ENCODE measurements around the gene AGAP1. TPM values are rescaled to one million over a fixed set of nuclear protein-coding genes. Genes with fewer than 3 reads are reported as not detected.

The AGAP1 gene
- total and polyA plus RNA-seq, 9 donors = 5.7 to 32.2 (median 20.2) TPM

DNA sequence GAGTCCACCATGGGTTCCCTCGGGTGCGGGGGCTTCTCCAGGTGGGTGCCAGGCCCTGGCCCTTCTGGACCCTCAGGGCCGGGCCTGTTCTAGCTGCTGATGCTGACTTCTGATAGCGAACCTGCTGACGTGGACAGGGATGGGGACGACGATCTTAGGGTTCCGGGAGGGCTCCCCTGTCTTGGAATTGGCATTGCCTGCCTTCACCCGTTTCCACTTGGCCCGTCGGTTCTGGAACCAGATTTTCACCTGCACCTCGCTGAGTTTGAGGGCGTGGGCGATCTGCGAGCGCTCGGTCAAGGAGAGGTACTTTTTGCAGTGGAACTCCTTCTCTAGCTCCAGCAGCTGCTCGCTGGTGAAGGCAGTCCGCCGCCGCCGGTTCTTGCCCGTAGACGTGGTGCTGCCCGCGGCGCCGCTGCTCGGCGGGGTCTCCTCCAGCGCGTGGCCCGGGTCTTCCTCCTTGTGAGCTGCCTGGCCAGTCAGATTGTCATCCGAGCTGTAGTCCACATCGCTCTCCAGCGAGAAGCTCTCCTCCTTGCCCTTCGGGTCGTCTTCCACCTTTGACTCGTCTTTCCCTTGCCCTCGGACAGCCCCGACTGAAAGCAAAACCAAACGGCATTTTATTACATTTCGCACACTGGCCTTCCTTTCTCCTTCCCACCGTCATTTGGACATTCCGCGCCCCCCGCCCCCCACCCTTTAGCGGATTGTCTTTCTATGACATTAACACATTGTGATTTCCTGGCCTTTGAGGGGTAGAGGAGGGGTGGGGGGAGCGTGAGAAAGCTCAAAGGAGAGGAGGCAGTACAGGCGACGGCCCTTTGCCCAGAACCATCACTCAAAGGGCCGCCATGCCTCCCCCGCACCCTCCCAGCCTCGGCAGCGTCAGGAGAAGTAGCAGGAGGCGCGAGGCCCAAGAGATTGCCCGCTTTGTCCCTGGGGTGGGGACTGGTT lies 672.3 kb downstream of the AGAP1 start:
- WGBS, 3 donors = 9 to 15% (median 10%) methylated on average over 58 of the region's 58 CpGs
- H3K4me3 ChIP-seq = no peak overlapping the region

DNA sequence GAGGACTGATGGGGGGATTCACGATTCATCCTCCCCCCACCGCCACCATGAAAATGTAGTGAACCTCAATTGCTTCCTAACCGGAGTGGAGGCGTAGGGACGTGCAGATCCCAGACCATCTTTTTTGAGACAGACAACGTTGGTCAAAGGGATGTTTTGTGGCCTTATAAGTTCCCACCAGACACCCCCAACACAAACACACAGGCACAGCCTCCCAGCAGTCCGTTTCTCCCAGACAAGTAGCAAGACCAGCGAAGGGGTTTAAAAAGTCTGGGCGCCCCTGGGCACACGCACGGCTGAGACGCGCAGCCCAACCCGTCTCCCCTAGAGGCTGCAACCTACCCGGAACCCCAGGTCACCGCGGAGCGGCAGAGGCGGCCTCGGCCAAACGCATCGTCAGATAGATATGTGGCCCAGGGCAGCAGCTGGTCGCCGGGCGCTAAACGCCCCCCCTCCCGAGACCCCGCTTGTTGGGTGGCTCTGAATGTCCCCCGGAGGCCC lies 673.0 kb downstream of the AGAP1 start:
- DNase-seq = no peak
- H3K27me3 ChIP-seq = peaks cover 5% of the 10 kb centered on the region
- WGBS, 3 donors = 3 to 4% (median 4%) methylated on average over 22 to 29 of the region's 29 CpGs
- H3K9me3 ChIP-seq = no peaks in the 10 kb centered on the region
- TF ChIP-seq CTCF (IDR thresholded peaks at IDR 0.05) (no peak), EP300 (IDR thresholded peaks at IDR 0.05) (no peak), POLR2A (IDR thresholded peaks at IDR 0.05) (no peak)
- peak overlapping the region; percentile 18 for H3K4me3 ChIP-seq
- H3K27ac ChIP-seq = no peak overlapping the region
- H3K4me1 ChIP-seq (ENCODE audit: insufficient read depth) = peaks cover 11% of the 10 kb centered on the region
- intact Hi-C loops (cut with DNase I) = no loop called here
- no peaks in the 10 kb centered on the region for H3K36me3 ChIP-seq

More for the DNA sequence above, 672.3 kb downstream of the AGAP1 start:
- TF ChIP-seq CTCF (IDR thresholded peaks at IDR 0.05) = no peak
- no peak for TF ChIP-seq POLR2A (IDR thresholded peaks at IDR 0.05)
- TF ChIP-seq EP300 (IDR thresholded peaks at IDR 0.05) = no peak
- intact Hi-C loops (cut with DNase I) = no loop called here
- Histone ChIP-seq H3K36me3 (no peaks in the 10 kb centered on the region), H3K9me3 (no peaks in the 10 kb centered on the region), H3K27ac (no peak overlapping the region), H3K4me1 (ENCODE audit: insufficient read depth) (peaks cover 11% of the 10 kb centered on the region), H3K27me3 (peaks cover 5% of the 10 kb centered on the region)
- no peak for DNase-seq

DNA sequence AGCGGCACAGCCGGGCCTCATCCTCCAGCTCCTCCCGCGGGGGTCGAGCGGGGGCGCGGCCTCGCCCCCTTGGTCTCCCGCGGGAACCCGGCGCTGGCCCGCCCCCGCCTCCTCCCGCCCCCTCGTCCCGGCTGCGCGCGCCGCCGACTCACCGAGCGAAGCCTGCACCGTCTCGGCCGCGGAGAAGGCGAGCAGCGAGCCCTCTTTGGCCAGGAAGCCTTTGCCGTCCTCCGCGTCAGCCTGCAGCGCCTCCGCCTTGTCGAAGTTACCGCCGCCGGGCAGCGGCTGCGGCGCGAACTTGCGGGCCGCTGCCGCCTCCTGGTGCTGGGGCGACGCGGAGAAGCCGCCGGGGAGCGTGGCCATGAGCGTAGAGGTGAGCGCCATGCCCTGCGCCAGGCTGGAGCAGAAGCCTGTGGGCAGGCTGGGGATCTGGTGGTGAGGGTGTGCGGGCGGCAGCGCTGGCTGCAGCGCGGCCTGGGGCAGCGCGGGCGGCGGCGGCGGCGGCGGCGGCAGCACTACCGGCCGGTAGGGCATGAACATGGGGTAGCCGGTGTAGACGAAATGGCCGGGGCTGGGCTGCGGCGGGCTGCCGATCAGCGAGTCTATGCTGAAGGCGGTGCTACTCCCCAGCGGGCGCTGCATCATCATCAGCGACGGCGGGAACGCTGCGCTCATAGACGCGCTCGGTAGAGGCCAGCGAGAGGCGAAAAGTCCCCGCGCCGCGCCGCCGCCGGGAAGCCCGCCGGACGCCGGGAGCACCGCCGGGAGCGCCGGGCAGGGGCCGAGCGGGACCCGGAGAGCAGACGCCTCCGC lies 673.7 kb downstream of the AGAP1 start:
- peaks cover 5% of the 10 kb centered on the region for H3K27me3 ChIP-seq
- no peaks in the 10 kb centered on the region for H3K9me3 ChIP-seq
- 0 to 1% (median 1%) methylated on average over 65 to 111 of the region's 112 CpGs for whole genome bisulfite sequencing, 3 donors
- H3K4me3 ChIP-seq = peak overlapping the region; percentile 18
- no peak overlapping the region for H3K27ac ChIP-seq
- intact Hi-C loops (cut with DNase I) = no loop called here
- peak in 1 of 5 donors; percentile 38 for DNase-seq
- no peaks in the 10 kb centered on the region for H3K36me3 ChIP-seq
- TF ChIP-seq EP300 (IDR thresholded peaks at IDR 0.05) = no peak
- peaks cover 11% of the 10 kb centered on the region for H3K4me1 ChIP-seq (ENCODE audit: insufficient read depth)

GRCh38 chr2:236168110-236169080 lies 674.6 kb downstream of the AGAP1 start, which contains the start of gene GBX2:
Gene GBX2, minus strand, starts transcription at chr2:236168386. Its CDS starts 415 bp downstream, at chr2:236167971.
- H3K27ac ChIP-seq = no peak within 1 kb of the TSS
- H3K9me3 ChIP-seq = no peaks in the 10 kb centered on the region
- WGBS, 3 donors = 2 to 3% (median 2%) methylated on average over 57 to 104 of the region's 105 CpGs
- TF ChIP-seq CTCF (IDR thresholded peaks at IDR 0.05) (no peak), POLR2A (IDR thresholded peaks at IDR 0.05) (no peak), EP300 (IDR thresholded peaks at IDR 0.05) (no peak)
- H3K36me3 ChIP-seq = no peaks in the 10 kb centered on the region
- peaks cover 11% of the 10 kb centered on the region for H3K4me1 ChIP-seq (ENCODE audit: insufficient read depth)
- H3K27me3 ChIP-seq = peaks cover 5% of the 10 kb centered on the region
- H3K4me3 ChIP-seq = peak within 1 kb of the TSS; percentile 18
- intact Hi-C loops (cut with DNase I) = no loop called here
- DNase-seq = peak in 1 of 5 donors; percentile 27
